GM12892 (cell line): ENCODE measurements around the gene DNM3.

Source experiments
- POLR2A ChIP-seq: IDR thresholded peaks from 2 replicates; pipeline ENCODE4 v1.6.1; 2011; ENCODE audit warnings: low read depth, low read length, control low read depth
- POLR2AphosphoS5 ChIP-seq: IDR thresholded peaks from 2 replicates; pipeline ENCODE4 v1.6.1; 2011; ENCODE audit warnings: low read depth, low read length, control low read depth
- TAF1 ChIP-seq: IDR thresholded peaks from 2 replicates; pipeline ENCODE4 v1.6.1; 2011; ENCODE audit warnings: low read depth, mild to moderate bottlenecking, control low read depth, low read length, borderline replicate concordance

DNA sequence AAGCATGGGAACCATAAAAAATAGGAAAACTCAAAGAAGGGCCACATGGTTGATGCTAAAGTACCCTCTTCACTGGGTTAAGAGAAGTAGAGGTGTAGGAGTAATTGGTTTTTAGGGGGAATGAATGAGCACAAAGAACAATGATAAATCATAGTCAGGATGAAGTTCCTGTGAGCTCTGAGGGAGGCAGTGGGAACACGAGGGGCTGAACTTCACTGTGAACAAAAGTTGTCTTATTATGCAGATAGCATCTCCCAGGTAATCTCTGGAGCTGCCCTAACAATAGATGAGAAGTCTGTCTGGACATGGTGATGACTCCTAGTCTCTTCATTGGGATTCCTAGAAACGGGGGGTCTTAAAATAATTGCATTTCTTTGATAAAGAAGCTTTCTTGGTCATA is 127.9 kb downstream of the DNM3 start:
- TF ChIP-seq POLR2A (no peak), TAF1 (no peak), POLR2AphosphoS5 (no peak)
